ENCODE results near the gene GIPC3. TPM values are rescaled to one million over a fixed set of nuclear protein-coding genes. Genes with fewer than 3 reads are reported as not detected.
A peak's percentile ranks its signal among the peaks of the same experiment; 100 is the strongest.

The GIPC3 gene
- total and polyA plus RNA-seq, 7 donors: under 0.01 to 1.0 (median 0.83) TPM; not detected in 4

- Histone ChIP-seq H3K4me3 (peak overlapping the region in 1 of 4 donors; percentile 11), H3K27ac (peak overlapping the region in 3 of 4 donors; percentile 52 to 66 (median 57)), H3K9me3 (no peaks in the 10 kb centered on the region), H3K27me3 (no peaks in the 10 kb centered on the region), H3K4me1 (peaks cover 0 to 6% (median 2%) of the 10 kb centered on the region in 4 donors), H3K36me3 (peaks cover 13 to 49% (median 31%) of the 10 kb centered on the region in 4 donors)
- WGBS, 2 donors: 74 to 81% methylated on average over 13 of the region's 13 CpGs
- intact Hi-C loops (cut with DNase I): no loop called here
- no peak for TF ChIP-seq EP300 (IDR thresholded peaks at IDR 0.05)
- no peak for DNase-seq
Observed at GRCh38 chr19:3537101-3537437, 48.2 kb upstream of the GIPC3 start.

DNA sequence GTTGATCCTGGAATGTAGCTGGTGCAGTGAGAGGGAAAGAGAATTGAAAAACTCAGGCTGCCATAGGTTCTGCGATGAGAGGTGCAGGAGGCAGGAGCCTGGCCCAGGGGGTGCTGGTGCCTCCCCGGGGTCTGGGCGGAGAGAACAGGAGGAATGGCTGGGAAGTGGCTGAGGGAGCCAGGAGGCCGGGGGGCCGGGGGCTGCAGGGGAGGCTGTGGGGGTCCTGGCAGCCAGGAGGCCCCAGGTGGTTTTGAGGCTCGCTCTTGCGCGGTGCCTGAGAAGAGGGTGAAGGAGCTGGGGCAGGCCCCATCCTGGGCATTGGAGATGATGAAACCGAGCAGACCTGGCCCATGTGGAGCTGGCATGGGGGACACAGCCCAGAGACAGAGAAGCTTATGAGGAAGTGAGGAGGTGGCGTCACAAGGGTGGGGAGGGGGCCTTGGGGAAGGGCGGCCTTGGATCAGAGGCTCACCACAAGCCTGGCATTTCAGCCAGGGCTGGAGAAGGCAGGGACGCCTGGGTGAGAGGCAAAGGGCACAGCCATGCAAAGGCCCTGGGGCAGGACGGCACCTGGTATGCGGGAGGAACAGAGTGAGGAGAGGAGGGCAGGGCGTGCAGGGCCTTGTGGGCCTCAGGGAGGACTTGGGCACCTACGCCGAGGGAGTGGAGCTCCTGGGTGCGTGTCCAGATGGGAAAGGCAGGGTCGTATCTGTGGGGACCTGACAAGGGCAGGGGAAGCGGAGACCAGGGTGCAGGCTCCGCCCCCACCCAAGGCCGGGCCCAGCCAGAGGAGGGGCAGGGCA, 47.6 kb upstream of the GIPC3 start:
- 83 to 85% methylated on average over 22 of the region's 22 CpGs for WGBS, 2 donors
- no peak for DNase-seq
- H3K4me1 ChIP-seq: peaks cover 0 to 6% (median 2%) of the 10 kb centered on the region in 4 donors
- intact Hi-C loops (cut with DNase I): no loop called here
- peak overlapping the region in 2 of 4 donors; percentile 57 to 66 for H3K27ac ChIP-seq
- H3K9me3 ChIP-seq: no peaks in the 10 kb centered on the region
- H3K36me3 ChIP-seq: peaks cover 7 to 43% (median 26%) of the 10 kb centered on the region in 4 donors
- H3K4me3 ChIP-seq: peak overlapping the region in 1 of 4 donors; percentile 11
- no peak for TF ChIP-seq CTCF (IDR thresholded peaks at IDR 0.05)
- no peak for TF ChIP-seq POLR2A (IDR thresholded peaks at IDR 0.05)
- TF ChIP-seq POLR2AphosphoS5 (IDR thresholded peaks at IDR 0.05): no peak
- no peak for TF ChIP-seq EP300 (IDR thresholded peaks at IDR 0.05)
- no peaks in the 10 kb centered on the region for H3K27me3 ChIP-seq

- Histone ChIP-seq H3K27me3 (no peaks in the 10 kb centered on the region), H3K9me3 (no peaks in the 10 kb centered on the region), H3K27ac (no peak overlapping the region), H3K4me1 (peaks cover 0 to 6% (median 2%) of the 10 kb centered on the region in 4 donors), H3K4me3 (no peak overlapping the region), H3K36me3 (peaks cover under 1 to 39% (median 19%) of the 10 kb centered on the region in 4 donors)
- no peak for DNase-seq
- intact Hi-C loops (cut with DNase I): no loop called here
- 84 to 88% methylated on average over 25 of the region's 25 CpGs for WGBS, 2 donors
- TF ChIP-seq EP300 (IDR thresholded peaks at IDR 0.05) (no peak), POLR2AphosphoS5 (IDR thresholded peaks at IDR 0.05) (no peak), CTCF (IDR thresholded peaks at IDR 0.05) (no peak), POLR2A (IDR thresholded peaks at IDR 0.05) (no peak)
Observed at GRCh38 chr19:3538258-3538929, 46.9 kb upstream of the GIPC3 start.

GRCh38 chr19:3538965-3539755, 46.1 kb upstream of the GIPC3 start, which contains the start of gene TEKTIP1:
Gene TEKTIP1, plus strand, starts transcription at chr19:3539174. Its CDS starts 4 bp downstream, at chr19:3539178.
- WGBS, 2 donors: 70 to 72% methylated on average over 28 of the region's 28 CpGs
- intact Hi-C loops (cut with DNase I): no loop called here
- Histone ChIP-seq H3K4me3 (no peak within 1 kb of the TSS), H3K27me3 (no peaks in the 10 kb centered on the region), H3K27ac (no peak within 1 kb of the TSS), H3K36me3 (peaks cover 0 to 37% (median 12%) of the 10 kb centered on the region in 4 donors), H3K9me3 (no peaks in the 10 kb centered on the region), H3K4me1 (peaks cover 0 to 6% (median 2%) of the 10 kb centered on the region in 4 donors)
- TF ChIP-seq EP300 (IDR thresholded peaks at IDR 0.05) (no peak), CTCF (IDR thresholded peaks at IDR 0.05) (no peak), POLR2A (IDR thresholded peaks at IDR 0.05) (no peak), POLR2AphosphoS5 (IDR thresholded peaks at IDR 0.05) (no peak)
- DNase-seq: no peak
